ENCODE results near the gene PLCB3. TPM values are rescaled to one million over a fixed set of nuclear protein-coding genes. Genes with fewer than 3 reads are reported as not detected.

Gene PLCB3
- total RNA-seq, 5 donors from 2014 or later (not counting 1 experiment from before 2014, with no cell fraction given), result 3.6 to 14.9 (median 11.2) TPM

DNA sequence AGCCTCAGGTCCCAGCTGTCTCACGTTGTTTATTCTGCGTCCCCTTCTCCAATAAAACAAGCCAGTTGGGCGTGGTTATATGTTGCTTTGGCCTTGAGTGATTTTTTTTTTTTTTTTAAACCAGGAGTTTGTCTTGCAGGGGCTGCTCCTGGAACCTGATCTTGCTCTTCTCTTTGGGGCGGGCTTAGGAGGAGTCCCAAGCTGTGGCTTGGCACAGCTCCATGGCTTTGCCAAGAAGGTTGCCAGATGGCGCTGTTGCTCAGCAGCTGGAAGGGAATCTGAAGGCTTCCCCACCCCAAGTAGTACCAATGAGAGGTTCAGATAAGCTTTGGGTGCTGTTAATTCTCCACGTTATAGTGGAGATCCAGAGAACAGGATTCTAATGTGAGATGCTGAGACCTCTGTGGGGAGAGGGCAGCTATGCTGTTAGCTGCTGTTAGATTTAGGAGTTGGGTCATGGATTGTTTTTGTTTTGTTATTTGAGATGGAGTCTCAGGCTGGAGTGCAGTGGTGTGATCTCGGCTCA lies 46.8 kb upstream of the PLCB3 start:
- no peaks in the 10 kb centered on the region for H3K27me3 ChIP-seq (replicated peaks in 1 of 2; ENCODE audit: control insufficient read depth in 2 of 2, extremely low read depth in 1 of 2, insufficient read depth in 2 of 2, low read length in 1 of 2)
- peak overlapping the region; percentile 85 to 87 for H3K27ac Mint-ChIP-seq
- H3K9me3 Mint-ChIP-seq, result no peaks in the 10 kb centered on the region
- H3K4me3 Mint-ChIP-seq, result peak overlapping the region; percentile 17 to 68 (median 65)
- H3K9me3 ChIP-seq, result no peaks in the 10 kb centered on the region
- WGBS (ENCODE audit: insufficient coverage), result 17% methylated on average over 1 of the region's 7 CpGs
- DNase-seq, result peak; percentile 68 to 95 (median 83)
- H3K36me3 ChIP-seq (ENCODE audit: control insufficient read depth in 2 of 2, extremely low read depth in 1 of 2, insufficient read depth in 1 of 2, low read length in 1 of 2), result peaks cover 18 to 55% of the 10 kb centered on the region in 2 donors
- peaks cover 29% of the 10 kb centered on the region for H3K36me3 Mint-ChIP-seq
- peaks cover 36 to 47% (median 47%) of the 10 kb centered on the region in 3 donors for H3K4me1 Mint-ChIP-seq
- ChIA-PET CTCF (interaction anchor here (0.7 to 4.8 kb wide), 20 partner anchors 9 to 1477 kb away, joined by 3 to 122 read pairs (median 4); partner anchors contain the start of genes BAD (in 1 of the 2), CATSPERZ (in 1 of the 2), ESRRA (in 1 of the 2) and FKBP2 (in 1 of the 2)), POLR2A (interaction anchor here (0.6 to 1.0 kb wide), 4 partner anchors 97 to 222 kb away, joined by 3 to 7 read pairs (median 4); partner anchors contain the start of gene ESRRA (in 1 of the 2))
- no peak overlapping the region for H3K27ac ChIP-seq (ENCODE audit: low read length)
- H3K4me3 ChIP-seq (ENCODE audit: control insufficient read depth in 1 of 2, extremely low read depth in 1 of 2, low read length in 1 of 2), result no peak overlapping the region
- peak; percentile 46 to 70 (median 48) for ATAC-seq (replicated peaks in 1 of 4)
- peaks cover 14 to 49% of the 10 kb centered on the region in 2 experiments for H3K4me1 ChIP-seq (ENCODE audit: control insufficient read depth in 1 of 2, extremely low read depth in 1 of 2, insufficient read depth in 2 of 2, low read length in 2 of 2)
- no peaks in the 10 kb centered on the region for H3K27me3 Mint-ChIP-seq

DNA sequence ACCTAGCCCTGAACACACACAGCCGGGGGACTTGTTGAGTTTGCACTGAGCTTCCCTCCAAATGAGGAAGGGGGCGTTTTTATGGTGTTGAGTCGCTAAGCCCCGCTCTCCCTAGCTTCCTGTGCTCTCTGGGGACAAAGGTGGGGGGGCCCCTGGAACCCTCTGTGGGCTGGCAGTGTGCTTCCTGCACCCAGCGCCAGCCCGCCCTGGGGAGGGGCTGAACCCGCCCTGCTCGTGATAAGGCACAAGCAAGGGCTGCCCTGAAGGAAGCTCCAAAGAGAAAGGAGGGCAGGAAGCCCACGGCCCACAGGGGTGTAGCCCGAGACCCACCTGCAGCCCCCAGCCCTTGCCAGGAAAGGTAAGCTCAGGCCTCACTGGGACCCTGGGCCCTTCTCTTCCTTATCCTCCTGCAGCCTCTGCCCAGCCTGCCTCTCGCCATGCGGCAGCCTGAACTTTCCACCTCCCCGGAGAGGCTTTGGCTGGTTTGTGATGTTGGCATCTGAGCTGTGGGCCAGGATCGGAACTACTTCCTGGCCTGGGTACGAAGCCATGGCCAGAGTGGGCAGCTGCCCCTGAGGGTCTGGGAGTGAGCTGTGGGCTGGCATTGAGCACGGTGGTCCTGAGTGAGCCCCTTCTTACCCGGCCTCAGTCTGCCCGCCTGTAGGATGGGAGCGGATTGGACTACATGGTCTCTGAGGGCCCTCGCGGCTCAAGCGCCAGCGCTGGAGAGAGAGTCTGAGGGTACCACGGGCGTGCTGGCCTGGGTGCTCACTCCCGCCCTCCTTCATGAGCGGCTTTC lies 44.7 kb upstream of the PLCB3 start, which contains the start of gene FERMT3:
Gene FERMT3 (plus strand): TSS at position 265 of the 799 bp plus-strand sequence. CDS start 644 bp downstream, outside the sequence.
- H3K27me3 ChIP-seq (replicated peaks in 1 of 2; ENCODE audit: control insufficient read depth in 2 of 2, extremely low read depth in 1 of 2, insufficient read depth in 2 of 2, low read length in 1 of 2), result no peaks in the 10 kb centered on the region
- POLR2A ChIA-PET, result interaction anchor here (0.6 to 1.8 kb wide), 2 partner anchors 101 to 111 kb away, joined by 3 to 6 read pairs; partner anchors contain the start of genes PRDX5 (in 1 of the 2) and TRMT112 (in 1 of the 2)
- peak within 1 kb of the TSS; percentile 87 to 100 for H3K4me3 ChIP-seq (ENCODE audit: control insufficient read depth in 1 of 2, extremely low read depth in 1 of 2, low read length in 1 of 2)
- peak within 1 kb of the TSS; percentile 90 to 92 (median 91) for H3K4me3 Mint-ChIP-seq
- CTCF ChIA-PET, result interaction anchor here (0.6 to 4.8 kb wide), 14 partner anchors 8 to 111 kb away, joined by 3 to 122 read pairs (median 4); partner anchors contain the start of genes CATSPERZ (in 1 of the 2), ESRRA (in 1 of the 2), FKBP2 (in 1 of the 2) and NUDT22 (in 1 of the 2)
- peak within 1 kb of the TSS; percentile 95 for H3K27ac Mint-ChIP-seq
- peak; percentile 72 to 75 (median 74) for ATAC-seq (replicated peaks in 1 of 4)
- WGBS (ENCODE audit: insufficient coverage), result 0% methylated on average over 20 of the region's 27 CpGs
- peak within 1 kb of the TSS; percentile 60 for H3K27ac ChIP-seq (ENCODE audit: low read length)
- peaks cover 23 to 54% of the 10 kb centered on the region in 2 donors for H3K36me3 ChIP-seq (ENCODE audit: control insufficient read depth in 2 of 2, extremely low read depth in 1 of 2, insufficient read depth in 1 of 2, low read length in 1 of 2)
- H3K4me1 Mint-ChIP-seq, result peaks cover 38 to 52% (median 52%) of the 10 kb centered on the region in 3 donors
- H3K9me3 ChIP-seq, result no peaks in the 10 kb centered on the region
- no peaks in the 10 kb centered on the region for H3K27me3 Mint-ChIP-seq
- no peaks in the 10 kb centered on the region for H3K9me3 Mint-ChIP-seq
- DNase-seq, result peak; percentile 56 to 83 (median 65)
- peaks cover 15% of the 10 kb centered on the region for H3K36me3 Mint-ChIP-seq
- H3K4me1 ChIP-seq (ENCODE audit: control insufficient read depth in 1 of 2, extremely low read depth in 1 of 2, insufficient read depth in 2 of 2, low read length in 2 of 2), result peaks cover 14 to 58% of the 10 kb centered on the region in 2 experiments

DNA sequence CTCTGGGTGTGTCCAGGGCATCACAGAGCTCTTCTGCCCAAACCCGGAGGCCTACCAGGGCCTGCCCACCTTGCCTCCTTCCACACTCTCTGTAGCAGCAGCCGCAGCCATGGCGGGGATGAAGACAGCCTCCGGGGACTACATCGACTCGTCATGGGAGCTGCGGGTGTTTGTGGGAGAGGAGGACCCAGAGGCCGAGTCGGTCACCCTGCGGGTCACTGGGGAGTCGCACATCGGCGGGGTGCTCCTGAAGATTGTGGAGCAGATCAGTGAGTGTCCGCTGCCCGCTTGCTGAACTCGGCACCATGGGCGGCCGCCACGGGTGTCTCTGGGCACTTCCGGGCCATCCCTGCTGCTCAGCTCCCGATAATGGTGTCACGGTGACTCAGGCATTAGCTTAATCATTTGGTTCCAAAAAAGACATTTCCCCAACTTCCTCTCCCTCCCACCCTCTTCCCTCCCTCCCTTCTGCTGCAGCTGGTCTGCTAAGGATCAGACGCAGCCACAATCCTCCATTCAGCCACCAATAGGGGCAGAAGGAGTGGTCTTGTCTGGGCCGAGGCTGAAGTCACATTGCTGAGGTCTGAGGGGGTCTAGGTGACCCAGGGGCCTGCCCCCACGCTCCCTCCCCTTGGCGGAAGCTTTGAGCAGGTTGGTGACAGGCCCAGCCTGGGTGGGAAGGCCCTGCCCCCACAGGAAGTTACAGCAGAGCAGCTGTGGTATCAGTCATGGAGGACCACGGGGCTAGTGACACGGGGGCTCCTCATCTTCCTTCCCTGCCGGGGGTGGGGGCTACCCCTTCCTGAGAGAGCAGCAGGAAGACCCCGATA lies 43.9 kb upstream of the PLCB3 start:
- ATAC-seq (replicated peaks in 1 of 4) (peak; percentile 70 to 76 (median 72)), DNase-seq (peak; percentile 58 to 83 (median 72))
- ChIA-PET CTCF (interaction anchor here (0.5 to 4.8 kb wide), 12 partner anchors 11 to 591 kb away, joined by 3 to 122 read pairs (median 4); partner anchors contain the start of genes NUDT22 (in 2 of the 2), CATSPERZ (in 1 of the 2), ESRRA (in 1 of the 2) and PRDX5 (in 1 of the 2)), POLR2A (interaction anchor here (0.5 to 0.6 kb wide), 4 partner anchors 60 to 161 kb away, joined by 3 to 9 read pairs (median 4); no protein-coding TSS in a partner anchor)
- H3K36me3 ChIP-seq (ENCODE audit: control insufficient read depth in 2 of 2, extremely low read depth in 1 of 2, insufficient read depth in 1 of 2, low read length in 1 of 2), result peaks cover 22 to 59% of the 10 kb centered on the region in 2 donors
- H3K4me3 ChIP-seq (ENCODE audit: control insufficient read depth in 1 of 2, extremely low read depth in 1 of 2, low read length in 1 of 2), result peak overlapping the region; percentile 87 to 100
- peak overlapping the region; percentile 95 for H3K27ac Mint-ChIP-seq
- H3K4me1 Mint-ChIP-seq, result peaks cover 40 to 58% (median 57%) of the 10 kb centered on the region in 3 donors
- H3K4me3 Mint-ChIP-seq, result peak overlapping the region; percentile 90 to 92 (median 91)
- 0% methylated on average over 18 of the region's 30 CpGs for WGBS (ENCODE audit: insufficient coverage)
- peaks cover 14 to 63% of the 10 kb centered on the region in 2 experiments for H3K4me1 ChIP-seq (ENCODE audit: control insufficient read depth in 1 of 2, extremely low read depth in 1 of 2, insufficient read depth in 2 of 2, low read length in 2 of 2)
- no peaks in the 10 kb centered on the region for H3K9me3 ChIP-seq
- no peaks in the 10 kb centered on the region for H3K27me3 ChIP-seq (replicated peaks in 1 of 2; ENCODE audit: control insufficient read depth in 2 of 2, extremely low read depth in 1 of 2, insufficient read depth in 2 of 2, low read length in 1 of 2)
- peaks cover 17% of the 10 kb centered on the region for H3K36me3 Mint-ChIP-seq
- peak overlapping the region; percentile 60 for H3K27ac ChIP-seq (ENCODE audit: low read length)
- no peaks in the 10 kb centered on the region for H3K9me3 Mint-ChIP-seq
- no peaks in the 10 kb centered on the region for H3K27me3 Mint-ChIP-seq

DNA sequence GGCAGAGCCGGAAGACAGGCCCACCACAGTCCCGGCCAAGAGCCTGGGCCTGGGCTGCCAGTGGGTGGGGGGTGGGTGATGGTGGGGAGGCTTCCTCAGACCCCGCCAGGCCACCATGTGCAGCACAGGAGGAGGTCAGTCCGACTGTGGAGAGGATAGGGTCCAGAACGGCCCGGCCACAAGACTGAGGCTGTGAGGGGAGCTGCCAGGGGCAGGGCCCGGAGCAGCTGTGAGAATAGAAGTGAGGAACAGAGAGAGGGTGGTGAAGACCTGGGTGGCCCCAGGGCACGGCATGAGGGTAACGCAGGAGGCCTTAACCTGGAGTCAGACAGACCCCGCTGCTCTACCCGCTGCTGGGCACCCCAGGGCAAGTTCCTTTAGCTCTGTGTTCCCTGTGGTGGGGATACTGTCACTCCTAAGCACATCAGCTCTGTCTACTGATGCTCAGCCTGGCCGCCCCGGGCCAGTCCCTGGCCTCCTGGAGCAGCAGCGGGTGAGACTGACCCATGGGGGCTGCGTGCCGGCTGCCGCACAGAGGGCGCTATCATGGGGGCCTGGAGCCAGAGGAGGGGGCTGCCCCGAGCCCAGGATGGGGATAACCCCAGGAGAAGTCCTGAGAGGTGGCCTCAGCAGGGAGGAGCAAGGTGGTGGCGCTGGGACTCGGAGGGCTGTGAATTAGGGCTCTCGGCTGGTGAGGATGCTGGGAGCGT lies 43.1 kb upstream of the PLCB3 start:
- ChIA-PET POLR2A (interaction anchor here in 1 of 2 donors (0.5 to 0.6 kb wide), 2 partner anchors 59 to 75 kb away, joined by 3 to 4 read pairs; no protein-coding TSS in a partner anchor), CTCF (interaction anchor here (0.5 to 4.8 kb wide), 6 partner anchors 17 to 590 kb away, joined by 3 to 122 read pairs (median 6); partner anchors contain the start of genes CATSPERZ (in 1 of the 2), ESRRA (in 1 of the 2), NUDT22 (in 1 of the 2) and TRPT1 (in 1 of the 2))
- Mint-ChIP-seq H3K4me1 (peaks cover 41 to 60% (median 60%) of the 10 kb centered on the region in 3 donors), H3K27me3 (no peaks in the 10 kb centered on the region), H3K36me3 (peaks cover 17% of the 10 kb centered on the region), H3K4me3 (peak overlapping the region; percentile 90 to 92 (median 91)), H3K9me3 (no peaks in the 10 kb centered on the region), H3K27ac (peak overlapping the region; percentile 95)
- Histone ChIP-seq H3K4me1 (ENCODE audit: control insufficient read depth in 1 of 2, extremely low read depth in 1 of 2, insufficient read depth in 2 of 2, low read length in 2 of 2) (peaks cover 14 to 63% of the 10 kb centered on the region in 2 experiments), H3K9me3 (no peaks in the 10 kb centered on the region), H3K27ac (ENCODE audit: low read length) (peak overlapping the region; percentile 60), H3K4me3 (ENCODE audit: control insufficient read depth in 1 of 2, extremely low read depth in 1 of 2, low read length in 1 of 2) (peak overlapping the region; percentile 87 to 100), H3K27me3 (replicated peaks in 1 of 2; ENCODE audit: control insufficient read depth in 2 of 2, extremely low read depth in 1 of 2, insufficient read depth in 2 of 2, low read length in 1 of 2) (no peaks in the 10 kb centered on the region), H3K36me3 (ENCODE audit: control insufficient read depth in 2 of 2, extremely low read depth in 1 of 2, insufficient read depth in 1 of 2, low read length in 1 of 2) (peaks cover 23 to 53% of the 10 kb centered on the region in 2 donors)
- WGBS (ENCODE audit: insufficient coverage), result 46% methylated on average over 17 of the region's 23 CpGs
- no peak for DNase-seq
- ATAC-seq (replicated peaks in 1 of 4), result peak in 1 of 4 experiments; percentile 1

Measured in T-cell (primary cell).